HepG2 (cell line): ENCODE measurements around the gene PSMD4.

Experiments used
- CENPX ChIP-seq: sonication (generic); formaldehyde crosslinking; IDR thresholded peaks from 2 replicates; pipeline ENCODE4 v1.9.0; 2021; ENCODE audit warnings: mild to moderate bottlenecking, missing genetic modification reagents, moderate library complexity
- CTCF ChIP-seq: sonication (generic); formaldehyde crosslinking; IDR thresholded peaks from 2 replicates; pipeline ENCODE4 v1.5.0; 2020; ENCODE audit warnings: mild to moderate bottlenecking, missing genetic modification reagents, moderate library complexity
- ERF ChIP-seq: IDR thresholded peaks from 2 replicates; pipeline ENCODE4 v1.6.1; 2018; ENCODE audit warnings: missing biosample characterization, missing genetic modification reagents
- HDAC2 ChIP-seq: sonication (generic); formaldehyde crosslinking; IDR thresholded peaks from 2 replicates; pipeline ENCODE4 v1.4.0; 2020; ENCODE audit warnings: missing genetic modification reagents
- MEIS1 ChIP-seq: sonication (generic); formaldehyde crosslinking; IDR thresholded peaks from 2 replicates; pipeline ENCODE4 v1.9.0; 2021; ENCODE audit warnings: mild to moderate bottlenecking, missing genetic modification reagents, moderate library complexity, borderline replicate concordance
- NBN ChIP-seq: fragments of 450-650 bp; conservative IDR thresholded peaks from 2 replicates; pipeline ENCODE4 v1.6.1; 2017
- POLR2AphosphoS5 ChIP-seq: IDR thresholded peaks from 2 replicates; pipeline ENCODE4 v1.6.1; 2012; ENCODE audit warnings: low read depth, low read length
- RFX5 ChIP-seq: IDR thresholded peaks from 2 replicates; pipeline ENCODE4 v1.6.1; 2011; ENCODE audit warnings: low read depth, low read length, improper control_type of control experiment
- TAF1 ChIP-seq: sonication (generic); formaldehyde crosslinking; IDR thresholded peaks from 2 replicates; pipeline ENCODE4 v1.4.0; 2020; ENCODE audit warnings: missing genetic modification reagents
- ZFP62 ChIP-seq: sonication (generic); formaldehyde crosslinking; IDR thresholded peaks from 2 replicates; pipeline ENCODE4 v1.4.0; 2020; ENCODE audit warnings: missing genetic modification reagents
- ZMAT5 ChIP-seq: sonication (generic); formaldehyde crosslinking; IDR thresholded peaks from 2 replicates; pipeline ENCODE4 v1.5.0; 2020; ENCODE audit warnings: mild to moderate bottlenecking, low read depth, missing genetic modification reagents, borderline replicate concordance
- ZNF44 ChIP-seq: sonication (generic); formaldehyde crosslinking; IDR thresholded peaks from 2 replicates; pipeline ENCODE4 v1.5.1; 2020; ENCODE audit warnings: mild to moderate bottlenecking, missing genetic modification reagents
- ZNF703 ChIP-seq: sonication (generic); formaldehyde crosslinking; IDR thresholded peaks from 2 replicates; pipeline ENCODE4 v1.5.1; 2020; ENCODE audit warnings: missing genetic modification reagents, mild to moderate bottlenecking, moderate library complexity, borderline replicate concordance

GRCh38 chr1:151242442-151242841, 12.1 kb upstream of the PSMD4 start:
- TF ChIP-seq ZFP62 (CRISPR knock-in tag) (no peak), ERF (no peak), TAF1 (CRISPR knock-in tag) (no peak), CTCF (CRISPR knock-in tag) (no peak), HDAC2 (CRISPR knock-in tag) (no peak), RFX5 (no peak), MEIS1 (no peak), ZMAT5 (CRISPR knock-in tag) (no peak), CENPX (CRISPR knock-in tag) (no peak), ZNF44 (CRISPR knock-in tag) (no peak), ZNF703 (CRISPR knock-in tag) (no peak), NBN (no peak), POLR2AphosphoS5 (no peak)
